Astrocyte of the spinal cord (primary cell): ENCODE measurements around the gene ERFL.

Experiments
- DNase-seq: peaks from one replicate; pipeline ENCODE4 v3.0.0; 2011; ENCODE audit warnings: low read depth, low spot score
- H3K4me3 ChIP-seq: 2 replicates; pipeline ENCODE4 v1.5.1; 2011; ENCODE audit warnings: low read depth, mild to moderate bottlenecking, low read length, moderate library complexity
- in situ Hi-C: cut with HindIII; loops from 2 replicates; pipeline ENCODE4 v1.10.0; 2017; ENCODE audit warnings: low sequenced_read_pairs
- TF ChIP-seq, protein P1 (sequence below): IDR thresholded peaks from 2 replicates; pipeline ENCODE4 v1.5.1; 2012; ENCODE audit warnings: low read depth, mild to moderate bottlenecking, low read length, inconsistent platforms

ERFL gene

DNA sequence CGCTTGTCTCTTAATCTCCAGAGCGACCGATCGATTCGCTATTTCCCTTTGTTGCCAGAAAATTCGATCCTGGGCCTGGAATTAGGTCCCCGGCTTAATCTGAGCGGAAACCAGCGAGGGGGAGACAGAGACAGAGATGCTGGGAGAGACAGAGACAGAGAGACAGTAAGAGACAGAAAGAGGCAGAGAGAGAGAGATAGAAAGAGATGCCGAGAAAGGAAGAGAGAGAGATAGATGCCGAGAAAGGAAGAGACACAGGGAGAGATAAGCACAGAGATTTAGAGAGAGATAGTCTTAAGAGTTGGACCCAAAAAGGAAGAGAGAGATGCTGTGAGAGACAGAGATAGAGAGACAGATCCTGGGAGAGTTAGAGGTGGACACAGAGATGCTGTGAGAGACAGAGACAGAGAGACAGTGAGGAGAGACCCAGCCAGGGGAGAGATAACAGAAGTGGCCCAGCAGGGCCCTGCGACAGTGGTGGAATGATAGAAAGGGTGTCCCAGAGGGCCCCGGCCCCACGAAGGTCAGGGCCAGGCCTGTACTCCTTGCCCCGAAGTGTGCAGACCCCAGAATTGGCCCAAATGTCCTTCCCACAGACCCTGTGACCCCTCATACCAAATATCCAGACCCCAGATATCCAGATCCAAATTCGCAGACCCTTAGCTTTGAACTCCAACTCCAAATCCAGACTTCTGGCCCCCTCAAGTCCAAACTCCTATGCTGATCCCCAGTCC lies 1.3 kb downstream of the ERFL start:
- no peak overlapping the region for H3K4me3 ChIP-seq
- in situ Hi-C loops: no loop called here
- DNase-seq: no peak
- TF ChIP-seq, protein P1, sequence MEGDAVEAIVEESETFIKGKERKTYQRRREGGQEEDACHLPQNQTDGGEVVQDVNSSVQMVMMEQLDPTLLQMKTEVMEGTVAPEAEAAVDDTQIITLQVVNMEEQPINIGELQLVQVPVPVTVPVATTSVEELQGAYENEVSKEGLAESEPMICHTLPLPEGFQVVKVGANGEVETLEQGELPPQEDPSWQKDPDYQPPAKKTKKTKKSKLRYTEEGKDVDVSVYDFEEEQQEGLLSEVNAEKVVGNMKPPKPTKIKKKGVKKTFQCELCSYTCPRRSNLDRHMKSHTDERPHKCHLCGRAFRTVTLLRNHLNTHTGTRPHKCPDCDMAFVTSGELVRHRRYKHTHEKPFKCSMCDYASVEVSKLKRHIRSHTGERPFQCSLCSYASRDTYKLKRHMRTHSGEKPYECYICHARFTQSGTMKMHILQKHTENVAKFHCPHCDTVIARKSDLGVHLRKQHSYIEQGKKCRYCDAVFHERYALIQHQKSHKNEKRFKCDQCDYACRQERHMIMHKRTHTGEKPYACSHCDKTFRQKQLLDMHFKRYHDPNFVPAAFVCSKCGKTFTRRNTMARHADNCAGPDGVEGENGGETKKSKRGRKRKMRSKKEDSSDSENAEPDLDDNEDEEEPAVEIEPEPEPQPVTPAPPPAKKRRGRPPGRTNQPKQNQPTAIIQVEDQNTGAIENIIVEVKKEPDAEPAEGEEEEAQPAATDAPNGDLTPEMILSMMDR: no peak

DNA sequence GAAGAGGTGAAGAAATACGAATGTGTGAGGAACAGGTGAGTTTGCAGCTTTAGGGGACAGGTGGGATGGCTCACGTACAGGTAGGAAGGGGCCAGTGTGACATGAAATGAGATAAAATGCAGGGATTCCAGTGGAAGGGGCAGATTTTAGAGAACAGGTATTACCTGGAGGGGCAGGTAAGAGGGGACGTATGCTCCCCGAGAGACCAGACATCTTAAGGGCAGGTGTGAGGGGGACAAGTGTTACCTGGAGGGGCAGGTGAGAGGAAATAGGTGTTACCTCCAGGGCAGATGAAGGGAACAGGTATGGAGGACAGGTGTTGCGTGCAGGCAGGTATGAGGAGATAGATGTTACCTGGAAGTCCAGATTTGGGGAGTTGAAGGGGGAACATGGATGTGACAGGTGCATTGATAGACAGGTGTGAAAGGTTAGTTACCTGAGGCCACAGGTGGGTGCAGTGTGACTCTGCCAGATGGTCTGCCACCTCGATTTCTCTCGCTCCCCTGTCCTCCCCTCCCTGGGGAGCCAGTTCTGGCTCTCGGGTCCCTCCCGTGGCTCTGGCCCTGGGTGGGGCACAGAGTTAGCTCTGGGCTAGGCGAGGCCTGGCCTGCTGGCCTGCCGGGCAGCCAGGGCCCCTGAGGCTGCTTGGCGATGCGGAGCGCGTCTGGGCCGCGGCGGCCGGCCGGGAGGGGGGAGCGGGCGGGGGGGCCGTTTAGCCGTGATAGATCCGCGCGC lies 2.1 kb downstream of the ERFL start:
- no peak for DNase-seq
- no peak overlapping the region for H3K4me3 ChIP-seq
- in situ Hi-C loops: no loop called here
- TF ChIP-seq, protein P1: no peak

DNA sequence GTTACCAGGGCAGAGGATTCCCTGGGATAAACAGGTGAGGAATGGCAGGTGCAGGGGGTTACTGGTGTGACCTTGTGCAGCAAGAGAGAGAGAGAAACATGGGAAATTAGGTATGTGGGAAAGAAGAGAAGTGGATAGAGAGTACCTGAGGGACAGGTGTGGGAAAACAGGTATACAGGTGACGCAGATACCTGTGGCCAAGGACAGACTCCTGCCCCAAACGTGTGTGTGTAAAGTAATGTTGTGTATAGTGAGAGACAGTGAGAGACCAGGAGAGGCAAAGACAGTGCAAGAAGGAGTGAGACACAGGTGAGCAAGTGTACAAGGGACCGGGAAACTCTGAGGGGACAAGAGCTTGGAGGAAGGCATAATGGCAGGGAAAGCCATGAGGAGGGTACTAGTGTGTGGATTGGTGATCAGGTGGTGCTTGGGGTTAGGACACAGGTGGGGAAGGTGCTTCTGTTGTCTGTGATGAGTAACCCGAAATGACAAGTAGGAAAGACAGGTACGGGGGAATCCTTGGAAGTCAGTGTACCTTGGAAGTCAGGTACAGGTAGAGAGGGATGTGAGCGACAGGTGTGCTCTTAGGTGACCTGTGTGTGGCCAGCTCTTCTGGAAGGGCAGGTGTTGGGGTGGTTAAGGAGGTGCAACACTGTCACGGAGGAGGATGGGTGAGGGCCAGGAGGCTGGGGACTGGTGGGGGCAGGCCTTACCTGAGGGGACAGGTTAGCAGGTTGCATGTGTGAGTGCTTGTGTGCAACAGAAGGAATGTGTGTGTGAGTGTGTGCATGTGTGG lies 2.8 kb downstream of the ERFL start:
- in situ Hi-C loops: no loop called here
- no peak overlapping the region for H3K4me3 ChIP-seq
- no peak for DNase-seq
- TF ChIP-seq, protein P1: no peak

DNA sequence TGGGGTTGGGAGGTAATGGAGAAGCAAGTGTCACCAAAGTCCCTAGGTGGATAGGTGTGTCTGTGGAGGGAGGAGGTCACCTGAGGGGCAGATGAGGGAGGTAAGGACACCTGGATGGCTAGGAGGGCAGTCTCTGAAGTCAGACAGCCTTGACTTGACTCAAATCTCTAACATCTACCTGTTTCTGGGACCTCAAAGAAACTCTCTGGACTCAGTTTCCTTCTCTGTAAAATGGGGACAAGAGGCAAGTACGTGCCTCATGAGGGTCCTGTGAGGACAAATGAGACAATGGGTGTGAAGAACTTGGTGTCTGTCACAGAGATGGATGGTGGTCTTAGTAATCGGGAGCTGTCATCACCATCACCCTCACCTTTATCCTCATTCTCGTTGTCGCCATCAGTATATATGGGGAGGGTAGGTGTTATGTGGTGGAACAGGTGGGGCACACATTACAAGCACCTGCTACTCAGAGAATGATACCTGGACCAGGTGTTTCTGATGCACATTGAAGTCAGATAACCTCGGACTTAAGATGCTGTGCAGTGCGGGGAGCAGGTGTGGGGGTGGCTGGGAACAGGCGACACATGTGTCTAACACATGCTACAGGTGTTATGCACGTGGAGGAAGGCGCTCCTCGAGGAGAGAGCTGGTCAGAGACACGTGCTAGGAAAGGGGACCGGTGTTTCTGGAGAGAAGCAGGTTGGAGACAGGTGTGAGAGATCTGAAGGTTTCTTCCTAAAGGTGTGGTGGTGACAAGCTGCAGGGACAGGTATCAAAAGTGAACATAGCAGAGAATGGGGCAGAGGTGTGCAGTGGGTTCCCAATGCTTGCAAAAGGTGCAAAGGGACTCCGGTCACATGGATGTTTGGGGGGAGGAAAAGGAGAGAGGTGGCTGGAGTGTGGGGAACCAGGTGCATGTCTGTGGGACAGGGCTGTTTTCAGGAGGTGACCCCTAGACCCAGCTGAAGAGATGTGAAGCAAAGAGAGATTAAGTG lies 3.8 kb downstream of the ERFL start:
- in situ Hi-C loops: no loop called here
- DNase-seq: no peak
- no peak overlapping the region for H3K4me3 ChIP-seq
- TF ChIP-seq, protein P1: no peak

DNA sequence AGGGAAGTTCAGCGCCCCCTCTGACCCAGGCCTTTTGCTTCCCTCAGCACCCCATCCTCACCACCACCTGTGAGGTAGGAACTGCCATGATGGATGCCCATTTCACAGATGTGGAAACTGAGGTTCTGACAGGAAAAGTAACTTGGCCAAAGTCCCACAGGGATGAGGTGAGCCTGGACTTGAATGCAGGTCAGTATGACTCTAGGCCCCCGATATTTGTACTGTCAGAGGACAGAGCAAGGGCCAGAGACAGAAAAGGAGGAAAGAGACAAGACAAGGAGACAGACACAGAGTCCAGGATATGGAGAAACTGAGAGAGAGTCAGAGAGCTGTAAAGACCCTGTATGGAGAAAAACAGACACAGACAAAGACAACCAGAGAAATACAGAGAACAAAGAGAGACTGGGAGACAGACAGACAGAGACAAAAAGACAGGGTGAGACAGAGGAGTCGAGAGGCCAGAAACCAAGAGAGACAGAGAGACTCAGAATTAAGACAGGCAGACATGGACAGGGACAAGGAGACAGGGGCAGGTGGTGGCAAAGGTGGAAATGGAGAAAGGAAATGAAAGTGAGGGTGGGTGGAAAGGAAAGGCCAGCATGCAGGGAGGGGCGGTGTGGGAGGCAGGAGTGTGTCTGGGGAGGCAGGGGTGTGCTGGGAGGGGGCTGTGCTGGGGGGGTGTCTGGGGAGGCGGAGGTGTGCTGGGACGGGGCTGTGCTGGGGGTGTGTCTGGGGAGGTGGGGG lies 5.0 kb downstream of the ERFL start:
- in situ Hi-C loops: no loop called here
- TF ChIP-seq, protein P1: no peak
- DNase-seq: no peak
- H3K4me3 ChIP-seq: no peak overlapping the region
